Measurements from ENCODE around the gene TOP2B.

- TF ChIP-seq CTCF (IDR thresholded peaks at IDR 0.05) (no peak), REST (IDR thresholded peaks at IDR 0.05; ENCODE audit: insufficient read depth in 1 of 2, low read depth in 2 of 2, low read length in 1 of 2) (no peak), POLR2AphosphoS5 (IDR thresholded peaks at IDR 0.05; ENCODE audit: low read depth, low read length) (no peak), SIN3A (IDR thresholded peaks at IDR 0.05; ENCODE audit: borderline replicate concordance, insufficient read depth, low read depth, low read length) (no peak), TCF7L2 (IDR thresholded peaks at IDR 0.05; ENCODE audit: low read depth, low read length) (no peak)
These were observed 32.8 kb upstream of the TOP2B start for GRCh38 chr3:25697553-25697952.

Measured in Panc1 (cell line).